NCI-H510A (cell line): ENCODE data around the gene PRDM7.
"Not testable (repeated sequence)": the region's sequence is repeated elsewhere in the genome, so short reads cannot be mapped to it uniquely, and the experiment has no call there.

Experiments
- DNase-seq: peaks from one replicate; lab custom pipeline; 2025; lab: John Stamatoyannopoulos, UW

PRDM7 gene

GRCh38 chr16:90077240-90077756 lies at the start of gene PRDM7:
TSS of gene PRDM7 (minus strand) at chr16:90077331. CDS start at chr16:90075910, 1,421 bp downstream.
- DNase-seq = peak; percentile 26

GRCh38 chr16:90121846-90122245 lies 44.7 kb upstream of the PRDM7 start:
- not testable (repeated sequence) for DNase-seq

- DNase-seq = not testable (repeated sequence)
Measured at GRCh38 chr16:90107617-90108016, 30.5 kb upstream of the PRDM7 start.

GRCh38 chr16:90107060-90107459 lies 29.9 kb upstream of the PRDM7 start:
- not testable (repeated sequence) for DNase-seq

GRCh38 chr16:90106271-90106670 lies 29.1 kb upstream of the PRDM7 start:
- DNase-seq = not testable (repeated sequence)

GRCh38 chr16:90104725-90105124 lies 27.6 kb upstream of the PRDM7 start:
- not testable (repeated sequence) for DNase-seq

GRCh38 chr16:90102086-90102884 lies 25.2 kb upstream of the PRDM7 start:
- DNase-seq = not testable (repeated sequence)

- not testable (repeated sequence) for DNase-seq
Measured at GRCh38 chr16:90101332-90101731, 24.2 kb upstream of the PRDM7 start.

GRCh38 chr16:90100790-90101189 lies 23.7 kb upstream of the PRDM7 start:
- not testable (repeated sequence) for DNase-seq

GRCh38 chr16:90100229-90100628 lies 23.1 kb upstream of the PRDM7 start:
- not testable (repeated sequence) for DNase-seq

GRCh38 chr16:90098936-90099335 lies 21.8 kb upstream of the PRDM7 start:
- DNase-seq = not testable (repeated sequence)

- DNase-seq = not testable (repeated sequence)
Measured at GRCh38 chr16:90097010-90097684, 20.0 kb upstream of the PRDM7 start.

GRCh38 chr16:90094791-90095190 lies 17.7 kb upstream of the PRDM7 start:
- not testable (repeated sequence) for DNase-seq

- DNase-seq = not testable (repeated sequence)
Measured at GRCh38 chr16:90094296-90094695, 17.2 kb upstream of the PRDM7 start.

- not testable (repeated sequence) for DNase-seq
Measured at GRCh38 chr16:90093799-90094198, 16.7 kb upstream of the PRDM7 start.

GRCh38 chr16:90092781-90093180 lies 15.7 kb upstream of the PRDM7 start:
- not testable (repeated sequence) for DNase-seq

- DNase-seq = no peak
Measured at GRCh38 chr16:90084215-90084950, 7.3 kb upstream of the PRDM7 start.

GRCh38 chr16:90083139-90083538 lies 6.0 kb upstream of the PRDM7 start:
- no peak for DNase-seq

GRCh38 chr16:90081606-90081970 lies 4.5 kb upstream of the PRDM7 start:
- DNase-seq = no peak

GRCh38 chr16:90078579-90078895 lies 1.4 kb upstream of the PRDM7 start:
- DNase-seq = no peak

- no peak for DNase-seq
Measured at GRCh38 chr16:90077757-90078578, 837 bp upstream of the PRDM7 start.
